ENCODE measurements around the gene FMNL3.
"Not testable (repeated sequence)": the region's sequence is repeated elsewhere in the genome, so short reads cannot be mapped to it uniquely, and the experiment has no call there.

Gene FMNL3

GRCh38 chr12:49615725-49616124, 91.5 kb downstream of the FMNL3 start:
- no peak overlapping the region for H3K4me3 ChIP-seq (ENCODE audit: extremely low read depth, insufficient read depth, low read length, poor library complexity, severe bottlenecking)
- H3K4me1 ChIP-seq (ENCODE audit: control insufficient read depth, insufficient read depth, low read length, poor library complexity, severe bottlenecking) = no peaks in the 10 kb centered on the region
- H3K27ac ChIP-seq (ENCODE audit: low read depth, low read length, severe bottlenecking) = no peak overlapping the region
- H3K9me3 ChIP-seq (ENCODE audit: control insufficient read depth, low read length) = peaks cover 7% of the 10 kb centered on the region
- H3K36me3 ChIP-seq (ENCODE audit: control insufficient read depth, insufficient read depth, low read length) = no peaks in the 10 kb centered on the region
- 100% methylated on average over 1 of the region's 7 CpGs for WGBS, 2 experiments (ENCODE audit: insufficient coverage in 2 of 2)

DNA sequence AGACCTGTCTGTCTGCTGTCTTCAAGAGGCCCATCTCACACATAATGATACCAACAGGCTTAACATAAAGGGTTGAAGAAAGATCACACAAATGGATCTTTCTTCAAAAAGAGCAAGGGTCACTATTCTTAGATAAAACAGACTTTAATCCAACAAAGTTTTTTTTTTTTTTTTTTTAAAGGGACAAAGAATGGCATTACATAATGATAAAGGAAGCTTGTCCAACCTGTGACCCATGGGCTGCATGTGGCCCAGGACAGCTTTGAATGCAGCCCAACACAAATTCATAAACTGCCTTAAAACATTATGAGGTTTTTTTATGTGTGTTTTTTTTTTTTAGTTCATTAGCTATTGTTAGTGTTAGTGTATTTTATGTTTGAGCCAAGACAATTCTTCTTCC, 95.0 kb downstream of the FMNL3 start:
- Histone ChIP-seq H3K36me3 (ENCODE audit: control insufficient read depth, insufficient read depth, low read length) (no peaks in the 10 kb centered on the region), H3K27ac (ENCODE audit: low read depth, low read length, severe bottlenecking) (no peak overlapping the region), H3K9me3 (ENCODE audit: control insufficient read depth, low read length) (peaks cover 7% of the 10 kb centered on the region), H3K4me3 (ENCODE audit: extremely low read depth, insufficient read depth, low read length, poor library complexity, severe bottlenecking) (no peak overlapping the region), H3K4me1 (ENCODE audit: control insufficient read depth, insufficient read depth, low read length, poor library complexity, severe bottlenecking) (no peaks in the 10 kb centered on the region)

- 82 to 100% methylated on average over 4 of the region's 4 CpGs for WGBS, 2 experiments (ENCODE audit: insufficient coverage in 2 of 2)
- not testable (repeated sequence) for H3K27ac ChIP-seq (ENCODE audit: low read depth, low read length, severe bottlenecking); H3K9me3 ChIP-seq (ENCODE audit: control insufficient read depth, low read length); H3K36me3 ChIP-seq (ENCODE audit: control insufficient read depth, insufficient read depth, low read length); H3K4me1 ChIP-seq (ENCODE audit: control insufficient read depth, insufficient read depth, low read length, poor library complexity, severe bottlenecking); H3K4me3 ChIP-seq (ENCODE audit: extremely low read depth, insufficient read depth, low read length, poor library complexity, severe bottlenecking)
Measured at GRCh38 chr12:49610785-49611184, 96.4 kb downstream of the FMNL3 start.

DNA sequence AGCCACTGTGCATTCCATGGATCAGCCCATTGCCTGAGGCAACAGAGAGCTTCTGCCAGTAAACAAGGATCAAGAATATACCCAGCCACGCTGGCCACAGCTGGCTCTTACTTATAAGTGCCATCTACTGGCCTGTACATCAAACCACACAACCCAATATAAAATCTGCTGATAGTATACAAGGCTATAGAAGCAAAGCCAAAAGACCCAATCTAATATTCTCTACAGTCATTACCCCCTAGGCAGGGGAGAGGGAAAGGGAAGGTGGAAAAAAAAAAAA, 97.4 kb downstream of the FMNL3 start:
- no peaks in the 10 kb centered on the region for H3K9me3 ChIP-seq (ENCODE audit: control insufficient read depth, low read length)
- no peaks in the 10 kb centered on the region for H3K36me3 ChIP-seq (ENCODE audit: control insufficient read depth, insufficient read depth, low read length)
- no peaks in the 10 kb centered on the region for H3K4me1 ChIP-seq (ENCODE audit: control insufficient read depth, insufficient read depth, low read length, poor library complexity, severe bottlenecking)
- H3K27ac ChIP-seq (ENCODE audit: low read depth, low read length, severe bottlenecking) = no peak overlapping the region
- H3K4me3 ChIP-seq (ENCODE audit: extremely low read depth, insufficient read depth, low read length, poor library complexity, severe bottlenecking) = no peak overlapping the region
- no CpG with 5 or more reads among the region's 1 CpG for WGBS, 2 experiments (ENCODE audit: insufficient coverage in 2 of 2)

DNA sequence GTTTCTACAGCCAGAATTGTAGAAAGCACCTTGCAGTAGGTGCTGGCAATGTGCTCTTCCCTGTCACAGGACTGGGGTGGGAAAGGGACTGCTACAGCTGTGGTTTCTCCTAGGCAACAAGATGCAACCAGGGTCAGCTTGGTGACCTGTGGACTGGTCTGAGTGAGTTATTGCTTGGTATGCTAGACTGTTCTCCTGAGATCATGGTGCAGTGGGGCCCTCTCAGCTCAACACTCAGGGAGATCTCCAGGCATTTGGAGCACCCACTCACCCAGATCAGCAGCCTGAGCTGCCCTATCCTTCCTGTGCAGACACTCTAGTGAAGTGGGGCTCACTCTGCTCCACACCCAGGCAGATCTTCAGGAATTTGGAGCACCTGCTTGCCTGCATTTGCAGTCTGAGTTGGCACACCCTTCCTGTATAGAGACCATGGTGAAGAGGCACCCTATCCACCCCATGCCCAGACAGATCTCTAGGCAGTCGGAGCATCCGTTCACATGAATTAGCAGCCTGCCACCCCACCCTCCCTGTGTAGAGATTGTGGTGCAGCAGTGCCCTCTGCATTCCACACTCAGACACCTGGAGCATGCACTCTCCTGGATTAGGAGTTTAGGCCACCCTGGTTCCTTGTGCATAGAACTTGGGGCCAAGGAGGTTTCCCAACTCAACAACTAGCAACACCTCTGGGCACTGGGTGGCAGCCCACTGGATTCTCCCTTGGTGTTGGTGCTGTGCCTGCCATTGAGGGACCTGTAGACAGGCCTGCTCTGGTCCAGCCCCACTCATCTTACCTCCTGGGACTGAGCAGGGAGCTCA, 97.9 kb downstream of the FMNL3 start:
- Histone ChIP-seq H3K27ac (ENCODE audit: low read depth, low read length, severe bottlenecking) (no peak overlapping the region), H3K4me3 (ENCODE audit: extremely low read depth, insufficient read depth, low read length, poor library complexity, severe bottlenecking) (no peak overlapping the region)
- 92 to 100% methylated on average over 2 of the region's 2 CpGs for WGBS, 2 experiments (ENCODE audit: insufficient coverage in 2 of 2)

GRCh38 chr12:49605539-49605938, 101.7 kb downstream of the FMNL3 start, which contains the start of gene FAM186B:
FAM186B (minus strand) TSS chr12:49605639; CDS start chr12:49605477, 162 bp downstream.
- not testable (repeated sequence) for H3K4me3 ChIP-seq (ENCODE audit: extremely low read depth, insufficient read depth, low read length, poor library complexity, severe bottlenecking); H3K4me1 ChIP-seq (ENCODE audit: control insufficient read depth, insufficient read depth, low read length, poor library complexity, severe bottlenecking); H3K36me3 ChIP-seq (ENCODE audit: control insufficient read depth, insufficient read depth, low read length); H3K27ac ChIP-seq (ENCODE audit: low read depth, low read length, severe bottlenecking); H3K9me3 ChIP-seq (ENCODE audit: control insufficient read depth, low read length)
- WGBS, 2 experiments (ENCODE audit: insufficient coverage in 2 of 2) = 96% methylated on average over 3 of the region's 4 CpGs; no CpG with 5 or more reads in 1 of the 2 experiments

More for the DNA sequence above, 97.9 kb downstream of the FMNL3 start:
- no peaks in the 10 kb centered on the region for H3K4me1 ChIP-seq (ENCODE audit: control insufficient read depth, insufficient read depth, low read length, poor library complexity, severe bottlenecking)
- no peaks in the 10 kb centered on the region for H3K36me3 ChIP-seq (ENCODE audit: control insufficient read depth, insufficient read depth, low read length)
- no peaks in the 10 kb centered on the region for H3K9me3 ChIP-seq (ENCODE audit: control insufficient read depth, low read length)

DNA sequence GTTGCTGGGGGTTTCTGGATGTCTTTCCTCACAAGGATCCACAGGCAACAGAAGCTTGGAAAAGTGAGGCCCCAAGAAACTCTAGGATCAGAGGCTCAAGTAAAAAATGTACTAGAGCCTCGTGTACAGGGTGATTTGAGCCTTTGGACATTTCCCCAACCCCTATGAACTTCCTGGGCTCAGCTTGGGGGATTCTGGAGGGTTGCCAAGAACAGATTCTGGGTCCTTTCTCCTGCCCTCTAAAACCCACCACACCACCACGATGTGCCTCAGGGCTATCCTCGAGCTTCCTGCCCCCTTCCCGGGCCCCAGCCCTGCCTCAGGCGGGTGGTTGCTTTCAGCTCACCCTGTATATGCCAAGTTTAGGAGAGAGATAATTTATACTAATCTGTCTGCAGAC, 102.3 kb downstream of the FMNL3 start:
- Histone ChIP-seq H3K36me3 (ENCODE audit: control insufficient read depth, insufficient read depth, low read length) (peaks cover 1% of the 10 kb centered on the region), H3K27ac (ENCODE audit: low read depth, low read length, severe bottlenecking) (no peak overlapping the region), H3K4me1 (ENCODE audit: control insufficient read depth, insufficient read depth, low read length, poor library complexity, severe bottlenecking) (no peaks in the 10 kb centered on the region), H3K9me3 (ENCODE audit: control insufficient read depth, low read length) (no peaks in the 10 kb centered on the region), H3K4me3 (ENCODE audit: extremely low read depth, insufficient read depth, low read length, poor library complexity, severe bottlenecking) (no peak overlapping the region)
- 57% methylated on average over 3 of the region's 5 CpGs; no CpG with 5 or more reads in 1 of the 2 experiments for WGBS, 2 experiments (ENCODE audit: insufficient coverage in 2 of 2)

- Histone ChIP-seq H3K27ac (ENCODE audit: low read depth, low read length, severe bottlenecking) (no peak overlapping the region), H3K36me3 (ENCODE audit: control insufficient read depth, insufficient read depth, low read length) (peaks cover 2% of the 10 kb centered on the region), H3K4me3 (ENCODE audit: extremely low read depth, insufficient read depth, low read length, poor library complexity, severe bottlenecking) (no peak overlapping the region), H3K4me1 (ENCODE audit: control insufficient read depth, insufficient read depth, low read length, poor library complexity, severe bottlenecking) (no peaks in the 10 kb centered on the region), H3K9me3 (ENCODE audit: control insufficient read depth, low read length) (no peaks in the 10 kb centered on the region)
- 90% methylated on average over 1 of the region's 1 CpG; no CpG with 5 or more reads in 1 of the 2 experiments for WGBS, 2 experiments (ENCODE audit: insufficient coverage in 2 of 2)
Measured at GRCh38 chr12:49603721-49604120, 103.5 kb downstream of the FMNL3 start.

GRCh38 chr12:49599961-49600360, 107.2 kb downstream of the FMNL3 start:
- Histone ChIP-seq H3K36me3 (ENCODE audit: control insufficient read depth, insufficient read depth, low read length) (peaks cover 2% of the 10 kb centered on the region), H3K9me3 (ENCODE audit: control insufficient read depth, low read length) (no peaks in the 10 kb centered on the region), H3K27ac (ENCODE audit: low read depth, low read length, severe bottlenecking) (no peak overlapping the region), H3K4me3 (ENCODE audit: extremely low read depth, insufficient read depth, low read length, poor library complexity, severe bottlenecking) (no peak overlapping the region), H3K4me1 (ENCODE audit: control insufficient read depth, insufficient read depth, low read length, poor library complexity, severe bottlenecking) (no peaks in the 10 kb centered on the region)
- WGBS, 2 experiments (ENCODE audit: insufficient coverage in 2 of 2) = 94 to 95% methylated on average over 8 of the region's 8 CpGs

DNA sequence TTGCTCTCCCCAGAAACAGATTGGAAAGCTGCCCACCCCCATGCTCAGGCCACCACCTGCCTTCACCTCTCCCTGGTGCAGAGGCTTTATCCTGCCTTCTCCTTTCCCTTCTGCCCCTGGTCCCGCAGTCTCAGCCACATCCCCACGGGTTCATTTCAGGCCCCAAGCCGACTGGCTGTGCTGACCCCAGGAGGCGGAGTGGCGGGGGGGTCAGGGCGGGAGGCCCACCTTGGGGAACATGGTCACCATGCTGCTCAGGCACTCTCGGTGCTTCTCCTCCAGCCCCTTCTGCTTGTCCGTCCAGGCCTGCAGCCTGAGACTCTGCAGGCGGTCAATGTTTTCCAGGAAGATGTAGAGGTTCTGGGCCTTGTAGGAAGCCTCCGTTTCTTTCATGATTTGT, 108.7 kb downstream of the FMNL3 start:
- Histone ChIP-seq H3K4me1 (ENCODE audit: control insufficient read depth, insufficient read depth, low read length, poor library complexity, severe bottlenecking) (no peaks in the 10 kb centered on the region), H3K4me3 (ENCODE audit: extremely low read depth, insufficient read depth, low read length, poor library complexity, severe bottlenecking) (no peak overlapping the region), H3K36me3 (ENCODE audit: control insufficient read depth, insufficient read depth, low read length) (peaks cover 2% of the 10 kb centered on the region), H3K27ac (ENCODE audit: low read depth, low read length, severe bottlenecking) (no peak overlapping the region), H3K9me3 (ENCODE audit: control insufficient read depth, low read length) (no peaks in the 10 kb centered on the region)
- 90 to 92% methylated on average over 6 to 9 of the region's 10 CpGs for WGBS, 2 experiments (ENCODE audit: insufficient coverage in 2 of 2)

- Histone ChIP-seq H3K27ac (ENCODE audit: low read depth, low read length, severe bottlenecking) (no peak overlapping the region), H3K4me1 (ENCODE audit: control insufficient read depth, insufficient read depth, low read length, poor library complexity, severe bottlenecking) (no peaks in the 10 kb centered on the region), H3K4me3 (ENCODE audit: extremely low read depth, insufficient read depth, low read length, poor library complexity, severe bottlenecking) (no peak overlapping the region), H3K36me3 (ENCODE audit: control insufficient read depth, insufficient read depth, low read length) (peaks cover 29% of the 10 kb centered on the region), H3K9me3 (ENCODE audit: control insufficient read depth, low read length) (no peaks in the 10 kb centered on the region)
- WGBS, 2 experiments (ENCODE audit: insufficient coverage in 2 of 2) = 86% methylated on average over 3 of the region's 4 CpGs; no CpG with 5 or more reads in 1 of the 2 experiments
Measured at GRCh38 chr12:49588721-49589516, 118.3 kb downstream of the FMNL3 start.
